HCT116 (cell line): ENCODE results near the gene C1R. TPM values are rescaled to one million over a fixed set of nuclear protein-coding genes. Genes with fewer than 3 reads are reported as not detected.

Experiments used
- ATAC-seq: fragments of 200-7000 bp; cut with Tn5 transposase; 2 replicates; pipeline ENCODE4 v1.9.1; 2020; ENCODE audit warnings: mild to moderate bottlenecking, moderate library complexity
- BruUV-seq: library from RNA; stranded (reverse); fragments of 400-500 nt; replicated peaks from 2 replicates; lab custom pipeline; 2021; lab: Mats Ljungman, UMichigan
- CTCF ChIA-PET: fragments of 300-600 bp; sonication (Branson Sonifier 250); formaldehyde crosslinking; loops from one replicate; lab custom pipeline; 2021; ENCODE audit warnings: antibody characterized with exemption; lab: Charles Lee
- POLR2A ChIA-PET: fragments of 300-600, 350-600 bp; sonication (Branson Sonifier 250); formaldehyde crosslinking; loops from one replicate; lab custom pipeline; 2021; ENCODE audit warnings: antibody characterized with exemption; lab: Charles Lee
- RAD21 ChIA-PET, 2 experiments: fragments of 300-600 bp; sonication (Branson Sonifier 250); formaldehyde crosslinking; loops; one replicate each; lab custom pipeline; 2023; ENCODE audit warnings: low total read pairs in 2 of 2; ENCODE audit not compliant: uncharacterized antibody in 2 of 2, unreplicated experiment in 2 of 2, low non-redundant PET in 1 of 2; lab: Charles Lee
- DNase-seq: peaks from one replicate; pipeline ENCODE4 v3.0.0-alpha.2; 2010; ENCODE audit warnings: low read depth, low spot score
- H2AFZ ChIP-seq: fragments of 200-600 bp; shearing (Covaris generic), sonication (generic); 2 replicates; pipeline ENCODE4 v1.6.1; 2017; ENCODE audit warnings: low read depth, mixed run types, mixed read lengths, antibody characterized with exemption, low read length; ENCODE audit not compliant: poor library complexity, severe bottlenecking
- H3K27ac ChIP-seq: 2 replicates; pipeline ENCODE4 v1.5.1; 2012; ENCODE audit warnings: low read depth, low read length
- H3K27me3 ChIP-seq: fragments of 200-600 bp; sonication (generic); 2 replicates; pipeline ENCODE4 v1.6.1; 2016; ENCODE audit warnings: mixed run types, low read length, mixed read lengths; ENCODE audit not compliant: insufficient read depth
- H3K36me3 ChIP-seq, 2 experiments: fragments of 200-500 bp in 1 of 2; fragments of 200-600 bp in 1 of 2; sonication (Bioruptor generic) in 1 of 2; sonication (generic) in 1 of 2; 2 replicates each; pipeline versions ENCODE4 v1.5.1 to v1.6.1; 2014 to 2016; ENCODE audit warnings: low read length in 2 of 2, inconsistent platforms in 1 of 2, mixed read lengths in 1 of 2, mixed run types in 1 of 2; ENCODE audit not compliant: insufficient read depth in 2 of 2, control insufficient read depth in 1 of 2
- H3K4me1 ChIP-seq, 2 experiments: fragments of 200-600 bp in 1 of 2; sonication (generic) in 1 of 2; 2 replicates each; pipeline versions ENCODE4 v1.5.1 to v1.6.1; 2012 to 2017; ENCODE audit warnings: low read length in 2 of 2, inconsistent platforms in 1 of 2, mild to moderate bottlenecking in 1 of 2, mixed read lengths in 1 of 2, mixed run types in 1 of 2, moderate library complexity in 1 of 2; ENCODE audit not compliant: insufficient read depth in 2 of 2, control insufficient read depth in 1 of 2
- H3K4me2 ChIP-seq: fragments of 200-600 bp; sonication (generic); 2 replicates; pipeline ENCODE4 v1.6.1; 2017; ENCODE audit warnings: mixed run types, low read length, mixed read lengths
- H3K4me3 ChIP-seq, 2 experiments: fragments of 200-600 bp in 1 of 2; sonication (generic) in 1 of 2; replicated peaks in 1 of 2; 2 replicates each; pipeline ENCODE4 v1.5.1; 2011 to 2016; ENCODE audit warnings: low read length in 2 of 2, control low read depth in 1 of 2, low read depth in 1 of 2, mild to moderate bottlenecking in 1 of 2, mixed read lengths in 1 of 2, mixed run types in 1 of 2
- H3K79me2 ChIP-seq: fragments of 200-600 bp; sonication (generic); 2 replicates; pipeline ENCODE4 v1.6.1; 2017; ENCODE audit warnings: mild to moderate bottlenecking, mixed run types, low read length, moderate library complexity, mixed read lengths; ENCODE audit not compliant: insufficient read depth
- H3K9ac ChIP-seq: fragments of 200-600 bp; sonication (generic); 2 replicates; pipeline ENCODE4 v1.6.1; 2016; ENCODE audit warnings: low read length, mixed read lengths
- H3K9me2 ChIP-seq: fragments of 200-600 bp; sonication (generic), shearing (Covaris generic); 2 replicates; pipeline ENCODE4 v1.6.1; 2017; ENCODE audit warnings: mixed run types, mild to moderate bottlenecking, moderate library complexity; ENCODE audit not compliant: insufficient read depth
- H3K9me3 ChIP-seq, 2 experiments: fragments of 200-500 bp in 1 of 2; fragments of 200-600 bp in 1 of 2; sonication (Bioruptor generic) in 1 of 2; sonication (generic) in 1 of 2; 2 replicates each; pipeline ENCODE4 v1.6.1; 2014 to 2017; ENCODE audit warnings: low read length in 2 of 2, mixed read lengths in 2 of 2, inconsistent platforms in 1 of 2, low read depth in 1 of 2, mild to moderate bottlenecking in 1 of 2, mixed run types in 1 of 2, moderate library complexity in 1 of 2; ENCODE audit not compliant: control insufficient read depth in 1 of 2, insufficient read depth in 1 of 2
- H4K20me1 ChIP-seq: fragments of 200-600 bp; sonication (generic), shearing (Covaris generic); 2 replicates; pipeline ENCODE4 v1.6.1; 2017; ENCODE audit warnings: mixed run types, mild to moderate bottlenecking, moderate library complexity; ENCODE audit not compliant: insufficient read depth
- CBX3 ChIP-seq: IDR thresholded peaks from 2 replicates; pipeline ENCODE4 v1.6.1; 2012; ENCODE audit warnings: low read depth
- CEBPB ChIP-seq: IDR thresholded peaks from 2 replicates; pipeline ENCODE4 v1.6.1; 2012; ENCODE audit warnings: low read depth
- CTCF ChIP-seq, 3 experiments: fragments of 200-600 bp in 1 of 3; sonication (generic) in 1 of 3; IDR thresholded peaks in 2 of 3; conservative IDR thresholded peaks in 1 of 3; 2 replicates each; pipeline ENCODE4 v1.5.1; 2012 to 2017; ENCODE audit warnings: low read depth in 2 of 3, low read length in 2 of 3, antibody characterized with exemption in 1 of 3, borderline replicate concordance in 1 of 3, control low read depth in 1 of 3, mild to moderate bottlenecking in 1 of 3, mixed read lengths in 1 of 3, mixed run types in 1 of 3, moderate library complexity in 1 of 3; ENCODE audit not compliant: insufficient read depth in 1 of 3
- EZH2 ChIP-seq: fragments of 200-600 bp; sonication (generic); IDR thresholded peaks from 2 replicates; pipeline ENCODE4 v1.6.1; 2017; ENCODE audit warnings: antibody characterized with exemption, mixed run types
- EZH2phosphoT487 ChIP-seq: fragments of 200-600 bp; IDR thresholded peaks from 2 replicates; pipeline ENCODE4 v1.6.1; 2018; ENCODE audit warnings: antibody characterized with exemption, borderline replicate concordance
- FOSL1 ChIP-seq: IDR thresholded peaks from 2 replicates; pipeline ENCODE4 v1.6.1; 2012; ENCODE audit warnings: low read depth
- JUND ChIP-seq: IDR thresholded peaks from 2 replicates; pipeline ENCODE4 v1.6.1; 2012
- MAX ChIP-seq: IDR thresholded peaks from 2 replicates; pipeline ENCODE4 v1.6.1; 2012
- POLR2A ChIP-seq: IDR thresholded peaks from 2 replicates; pipeline ENCODE4 v1.7.0; 2011; ENCODE audit warnings: borderline replicate concordance; ENCODE audit not compliant: insufficient read depth, insufficient read length; ENCODE audit errors: extremely low read depth
- POLR2AphosphoS5 ChIP-seq: IDR thresholded peaks from 2 replicates; pipeline ENCODE4 v1.6.1; 2011; ENCODE audit warnings: mild to moderate bottlenecking, low read depth, low read length, moderate library complexity
- SRF ChIP-seq: IDR thresholded peaks from 2 replicates; pipeline ENCODE4 v1.6.1; 2012; ENCODE audit warnings: low read depth
- TCF7L2 ChIP-seq: IDR thresholded peaks from 2 replicates; pipeline ENCODE4 v1.7.0; 2011; ENCODE audit warnings: borderline replicate concordance, inconsistent platforms; ENCODE audit not compliant: insufficient read depth, insufficient read length; ENCODE audit errors: extremely low read depth
- YY1 ChIP-seq: IDR thresholded peaks from 2 replicates; pipeline ENCODE4 v1.6.1; 2011; ENCODE audit warnings: low read length, low read depth, moderate library complexity, mild to moderate bottlenecking; ENCODE audit not compliant: insufficient replicate concordance; ENCODE audit errors: extremely low read depth
- ZFX ChIP-seq: fragments of 450-650 bp; IDR thresholded peaks from 2 replicates; pipeline ENCODE4 v1.6.1; 2017
- ZNF274 ChIP-seq: fragments of 200-500 bp; sonication (Bioruptor generic); IDR thresholded peaks from 2 replicates; pipeline ENCODE4 v1.6.1; 2014; ENCODE audit warnings: mild to moderate bottlenecking, low read depth, low read length, inconsistent platforms
- intact Hi-C: fragments of 100-400 bp; cut with micrococcal nuclease; formaldehyde crosslinking; loops from 2 replicates; pipeline ENCODE4 v1.10.0; 2022
- total RNA-seq: library from RNA; stranded (reverse); gene quantifications from one replicate; pipeline ENCODE4 v1.2.1, GENCODE V29; 2021; ENCODE audit not compliant: unreplicated experiment
- TF ChIP-seq, protein P1 (sequence below): IDR thresholded peaks from 2 replicates; pipeline ENCODE4 v1.6.1; 2012
- TF ChIP-seq, protein P2 (sequence below): IDR thresholded peaks from 2 replicates; pipeline ENCODE4 v1.6.1; 2011; ENCODE audit warnings: mild to moderate bottlenecking, low read length, moderate library complexity; ENCODE audit not compliant: insufficient replicate concordance; ENCODE audit errors: extremely low read depth

The C1R gene
- total RNA-seq, 1 experiment from 2014 or later: 4.3 TPM

DNA sequence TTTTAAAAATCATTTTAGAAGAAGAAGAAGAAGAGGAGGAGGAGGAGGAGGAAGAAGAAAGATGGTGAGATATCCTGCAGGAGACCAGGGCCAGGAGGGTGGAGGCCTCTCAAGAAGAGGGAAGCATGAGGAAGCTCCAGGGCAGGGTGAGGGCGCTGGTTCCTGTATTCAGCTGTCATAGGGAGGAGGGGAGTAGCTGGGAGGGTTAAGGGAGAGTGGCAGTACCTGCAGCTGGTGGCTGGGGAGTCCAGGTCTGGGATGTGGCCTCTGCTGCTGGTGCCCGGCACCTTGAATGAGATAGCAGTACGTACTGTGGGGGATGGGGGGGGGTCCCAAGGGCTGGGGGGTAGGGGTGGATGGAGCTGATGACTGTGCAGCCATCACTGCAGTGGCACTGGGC lies 26.6 kb upstream of the C1R start:
- H3K4me2 ChIP-seq: no peak overlapping the region
- ChIA-PET RAD21 (no interaction called here), POLR2A (interaction anchor here (1.7 kb wide), 1 partner anchor 175 kb away, joined by 4 read pairs; the partner anchor contains the start of genes C12orf57 and RNU7-1), CTCF (no interaction called here)
- no peaks in the 10 kb centered on the region for H3K9me3 ChIP-seq
- no peak overlapping the region for H2AFZ ChIP-seq
- intact Hi-C loops: no loop called here
- no peak for DNase-seq
- H3K27ac ChIP-seq: no peak overlapping the region
- no TSS peak for BruUV-seq
- H3K4me1 ChIP-seq: peaks cover 0 to 4% of the 10 kb centered on the region in 2 experiments; a peak in 1 of 4 replicates
- no peak for ATAC-seq
- no peak overlapping the region for H3K9ac ChIP-seq
- no peaks in the 10 kb centered on the region for H3K27me3 ChIP-seq
- H4K20me1 ChIP-seq: no peaks in the 10 kb centered on the region
- no peak overlapping the region for H3K4me3 ChIP-seq
- H3K79me2 ChIP-seq: no peaks in the 10 kb centered on the region
- H3K36me3 ChIP-seq: peaks cover 0 to 4% of the 10 kb centered on the region in 2 experiments; a peak in 1 of 4 replicates
- no peaks in the 10 kb centered on the region for H3K9me2 ChIP-seq
- TF ChIP-seq ZFX: no peak

DNA sequence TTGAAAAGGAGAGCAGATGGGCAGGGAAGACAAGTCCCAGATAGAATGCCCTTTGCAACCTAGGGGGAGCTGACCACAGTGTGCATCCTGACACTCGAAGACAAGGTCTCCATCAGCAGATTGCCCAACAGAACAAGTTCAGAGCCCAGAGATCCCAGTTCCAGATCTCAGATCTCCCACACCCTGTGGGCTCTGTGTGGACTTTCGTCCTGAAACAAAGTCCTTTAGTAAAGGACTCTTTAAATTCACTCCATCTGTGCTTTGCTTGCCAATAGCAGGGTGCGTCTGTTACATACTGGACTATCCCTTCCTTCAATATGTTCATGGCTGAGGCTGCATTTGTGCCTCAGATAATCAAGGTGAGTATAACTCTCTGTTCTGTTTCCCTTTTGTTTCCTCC lies 25.4 kb upstream of the C1R start:
- H3K4me2 ChIP-seq: no peak overlapping the region
- peaks cover 0 to 4% of the 10 kb centered on the region in 2 experiments; a peak in 1 of 4 replicates for H3K36me3 ChIP-seq
- DNase-seq: no peak
- no peak overlapping the region for H3K9ac ChIP-seq
- ChIA-PET RAD21 (no interaction called here), CTCF (interaction anchor here (1.1 kb wide), 1 partner anchor 9 kb away, joined by 3 read pairs; no protein-coding TSS in a partner anchor), POLR2A (interaction anchor here (1.7 kb wide), 1 partner anchor 174 kb away, joined by 4 read pairs; the partner anchor contains the start of genes C12orf57 and RNU7-1)
- H3K27ac ChIP-seq: no peak overlapping the region
- H3K9me2 ChIP-seq: no peaks in the 10 kb centered on the region
- H3K27me3 ChIP-seq: no peaks in the 10 kb centered on the region
- intact Hi-C loops: no loop called here
- H3K4me1 ChIP-seq: no peaks in the 10 kb centered on the region; a peak in 1 of 4 replicates
- H3K79me2 ChIP-seq: no peaks in the 10 kb centered on the region
- no peak overlapping the region for H3K4me3 ChIP-seq
- H4K20me1 ChIP-seq: no peaks in the 10 kb centered on the region
- no peaks in the 10 kb centered on the region for H3K9me3 ChIP-seq
- BruUV-seq: no TSS peak
- ATAC-seq: no peak
- no peak overlapping the region for H2AFZ ChIP-seq
- TF ChIP-seq FOSL1 (no peak), CTCF (IDR thresholded peaks at IDR 0.05 in 2 of 3, conservative IDR thresholded peaks at IDR 0.05 in 1 of 3; ENCODE audit: borderline replicate concordance in 1 of 3, insufficient read depth in 1 of 3, low read depth in 2 of 3, low read length in 2 of 3) (no peak), SRF (no peak), ZNF274 (no peak), EZH2 (no peak), ZFX (no peak), CEBPB (no peak), CBX3 (no peak), POLR2AphosphoS5 (no peak), YY1 (no peak), TCF7L2 (no peak), JUND (no peak), EZH2phosphoT487 (no peak), POLR2A (no peak), MAX (no peak)
- TF ChIP-seq, protein P1, sequence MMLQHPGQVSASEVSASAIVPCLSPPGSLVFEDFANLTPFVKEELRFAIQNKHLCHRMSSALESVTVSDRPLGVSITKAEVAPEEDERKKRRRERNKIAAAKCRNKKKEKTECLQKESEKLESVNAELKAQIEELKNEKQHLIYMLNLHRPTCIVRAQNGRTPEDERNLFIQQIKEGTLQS: no peak
- TF ChIP-seq, protein P2, sequence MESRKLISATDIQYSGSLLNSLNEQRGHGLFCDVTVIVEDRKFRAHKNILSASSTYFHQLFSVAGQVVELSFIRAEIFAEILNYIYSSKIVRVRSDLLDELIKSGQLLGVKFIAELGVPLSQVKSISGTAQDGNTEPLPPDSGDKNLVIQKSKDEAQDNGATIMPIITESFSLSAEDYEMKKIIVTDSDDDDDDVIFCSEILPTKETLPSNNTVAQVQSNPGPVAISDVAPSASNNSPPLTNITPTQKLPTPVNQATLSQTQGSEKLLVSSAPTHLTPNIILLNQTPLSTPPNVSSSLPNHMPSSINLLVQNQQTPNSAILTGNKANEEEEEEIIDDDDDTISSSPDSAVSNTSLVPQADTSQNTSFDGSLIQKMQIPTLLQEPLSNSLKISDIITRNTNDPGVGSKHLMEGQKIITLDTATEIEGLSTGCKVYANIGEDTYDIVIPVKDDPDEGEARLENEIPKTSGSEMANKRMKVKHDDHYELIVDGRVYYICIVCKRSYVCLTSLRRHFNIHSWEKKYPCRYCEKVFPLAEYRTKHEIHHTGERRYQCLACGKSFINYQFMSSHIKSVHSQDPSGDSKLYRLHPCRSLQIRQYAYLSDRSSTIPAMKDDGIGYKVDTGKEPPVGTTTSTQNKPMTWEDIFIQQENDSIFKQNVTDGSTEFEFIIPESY: no peak
